ENCODE results near the gene HMGN3. TPM values are rescaled to one million over a fixed set of nuclear protein-coding genes. Genes with fewer than 3 reads are reported as not detected.

Gene HMGN3
- total RNA-seq, 3 donors from 2014 or later = 38.3 to 73.6 (median 61.1) TPM

GRCh38 chr6:79212859-79213258, 21.6 kb downstream of the HMGN3 start:
- no peaks in the 10 kb centered on the region for H3K9me3 ChIP-seq
- H3K36me3 ChIP-seq = no peaks in the 10 kb centered on the region
- no peaks in the 10 kb centered on the region for H3K27me3 ChIP-seq
- no peak overlapping the region for H3K4me3 ChIP-seq
- no peaks in the 10 kb centered on the region for H3K4me1 ChIP-seq
- TF ChIP-seq CTCF (IDR thresholded peaks at IDR 0.05) = no peak
- no peak for TF ChIP-seq POLR2A (IDR thresholded peaks at IDR 0.05)
- TF ChIP-seq POLR2AphosphoS5 (IDR thresholded peaks at IDR 0.05) = no peak
- intact Hi-C loops (cut with DNase I; ENCODE audit: low total_unique reads) = no loop called here
- H3K27ac ChIP-seq = no peak overlapping the region
- no peak for DNase-seq (ENCODE audit: low spot score in 2 of 2)

- H3K27ac ChIP-seq = no peak overlapping the region
- no peaks in the 10 kb centered on the region for H3K4me1 ChIP-seq
- H3K4me3 ChIP-seq = no peak overlapping the region
- no peaks in the 10 kb centered on the region for H3K9me3 ChIP-seq
- H3K27me3 ChIP-seq = no peaks in the 10 kb centered on the region
- intact Hi-C loops (cut with DNase I; ENCODE audit: low total_unique reads) = no loop called here
- H3K36me3 ChIP-seq = no peaks in the 10 kb centered on the region
- DNase-seq (ENCODE audit: low spot score in 2 of 2) = no peak
- TF ChIP-seq POLR2A (IDR thresholded peaks at IDR 0.05) (no peak), POLR2AphosphoS5 (IDR thresholded peaks at IDR 0.05) (no peak), CTCF (IDR thresholded peaks at IDR 0.05) (no peak)
Measured at GRCh38 chr6:79208816-79209215, 25.7 kb downstream of the HMGN3 start.

GRCh38 chr6:79203753-79204253, 30.7 kb downstream of the HMGN3 start:
- Histone ChIP-seq H3K27ac (no peak overlapping the region), H3K27me3 (no peaks in the 10 kb centered on the region), H3K4me3 (no peak overlapping the region), H3K36me3 (no peaks in the 10 kb centered on the region), H3K9me3 (no peaks in the 10 kb centered on the region), H3K4me1 (no peaks in the 10 kb centered on the region)
- intact Hi-C loops (cut with DNase I; ENCODE audit: low total_unique reads) = no loop called here
- DNase-seq (ENCODE audit: low spot score in 2 of 2) = no peak
- TF ChIP-seq POLR2AphosphoS5 (IDR thresholded peaks at IDR 0.05) = no peak
- TF ChIP-seq POLR2A (IDR thresholded peaks at IDR 0.05) = no peak

GRCh38 chr6:79202556-79202955, 31.9 kb downstream of the HMGN3 start:
- H3K36me3 ChIP-seq = no peaks in the 10 kb centered on the region
- H3K4me1 ChIP-seq = no peaks in the 10 kb centered on the region
- no peak for DNase-seq (ENCODE audit: low spot score in 2 of 2)
- TF ChIP-seq POLR2AphosphoS5 (IDR thresholded peaks at IDR 0.05) (no peak), POLR2A (IDR thresholded peaks at IDR 0.05) (no peak), CTCF (IDR thresholded peaks at IDR 0.05) (no peak)
- no peaks in the 10 kb centered on the region for H3K27me3 ChIP-seq
- intact Hi-C loops (cut with DNase I; ENCODE audit: low total_unique reads) = no loop called here
- no peak overlapping the region for H3K4me3 ChIP-seq
- H3K9me3 ChIP-seq = no peaks in the 10 kb centered on the region
- no peak overlapping the region for H3K27ac ChIP-seq

- H3K9me3 ChIP-seq = no peaks in the 10 kb centered on the region
- no peaks in the 10 kb centered on the region for H3K4me1 ChIP-seq
- H3K27ac ChIP-seq = no peak overlapping the region
- H3K36me3 ChIP-seq = no peaks in the 10 kb centered on the region
- TF ChIP-seq POLR2A (IDR thresholded peaks at IDR 0.05) (no peak), CTCF (IDR thresholded peaks at IDR 0.05) (no peak), POLR2AphosphoS5 (IDR thresholded peaks at IDR 0.05) (no peak)
- DNase-seq (ENCODE audit: low spot score in 2 of 2) = no peak
- intact Hi-C loops (cut with DNase I; ENCODE audit: low total_unique reads) = no loop called here
- no peak overlapping the region for H3K4me3 ChIP-seq
- no peaks in the 10 kb centered on the region for H3K27me3 ChIP-seq
Measured at GRCh38 chr6:79201983-79202382, 32.5 kb downstream of the HMGN3 start.

GRCh38 chr6:79201143-79201542, 33.3 kb downstream of the HMGN3 start:
- no peaks in the 10 kb centered on the region for H3K4me1 ChIP-seq
- no peaks in the 10 kb centered on the region for H3K36me3 ChIP-seq
- no peak for DNase-seq (ENCODE audit: low spot score in 2 of 2)
- no peaks in the 10 kb centered on the region for H3K9me3 ChIP-seq
- H3K27me3 ChIP-seq = no peaks in the 10 kb centered on the region
- TF ChIP-seq POLR2AphosphoS5 (IDR thresholded peaks at IDR 0.05) (no peak), POLR2A (IDR thresholded peaks at IDR 0.05) (no peak), CTCF (IDR thresholded peaks at IDR 0.05) (no peak)
- H3K27ac ChIP-seq = no peak overlapping the region
- no peak overlapping the region for H3K4me3 ChIP-seq
- intact Hi-C loops (cut with DNase I; ENCODE audit: low total_unique reads) = no loop called here

All from breast epithelium (tissue), 4 donors.